Hepatocyte (in vitro differentiated cells): ENCODE measurements around the gene SNAPC1. TPM values are rescaled to one million over a fixed set of nuclear protein-coding genes. Genes with fewer than 3 reads are reported as not detected.
"Not testable (repeated sequence)": the region's sequence is repeated elsewhere in the genome, so short reads cannot be mapped to it uniquely, and the experiment has no call there.

Experiments
- DNase-seq: peaks from one replicate; pipeline ENCODE4 v3.0.0-alpha.2; 2016; ENCODE audit warnings: low spot score
- H2AFZ ChIP-seq: fragments of 200-600 bp; sonication (generic); 2 replicates; pipeline ENCODE4 v1.6.0; 2016; ENCODE audit warnings: antibody characterized with exemption, mild to moderate bottlenecking
- H3K27ac ChIP-seq: fragments of 200-600 bp; sonication (generic); 2 replicates; pipeline ENCODE4 v1.5.1; 2016; ENCODE audit warnings: mild to moderate bottlenecking
- H3K27me3 ChIP-seq: fragments of 200-600 bp; sonication (generic); 2 replicates; pipeline ENCODE4 v1.6.1; 2016
- H3K36me3 ChIP-seq: fragments of 200-600 bp; sonication (generic); replicated peaks from 2 replicates; pipeline ENCODE4 v1.5.1; 2016; ENCODE audit warnings: low read depth; ENCODE audit not compliant: insufficient read depth
- H3K4me1 ChIP-seq: fragments of 200-600 bp; sonication (generic); 2 replicates; pipeline ENCODE4 v1.5.1; 2016; ENCODE audit warnings: mild to moderate bottlenecking, moderate library complexity; ENCODE audit not compliant: insufficient read depth
- H3K4me2 ChIP-seq: fragments of 200-600 bp; sonication (generic); 2 replicates; pipeline ENCODE4 v1.6.0; 2016
- H3K4me3 ChIP-seq: fragments of 200-600 bp; sonication (generic); 2 replicates; pipeline ENCODE4 v1.5.1; 2016; ENCODE audit warnings: mild to moderate bottlenecking
- H3K79me2 ChIP-seq: fragments of 200-600 bp; sonication (generic); 2 replicates; pipeline ENCODE4 v1.6.0; 2017; ENCODE audit warnings: mild to moderate bottlenecking
- H3K9me2 ChIP-seq: fragments of 200-600 bp; sonication (generic); replicated peaks from 2 replicates; pipeline ENCODE4 v1.6.0; 2017; ENCODE audit warnings: mild to moderate bottlenecking; ENCODE audit not compliant: insufficient read depth
- H3K9me3 ChIP-seq: fragments of 200-600 bp; sonication (generic); 2 replicates; pipeline ENCODE4 v1.5.1; 2016; ENCODE audit warnings: low read depth, mild to moderate bottlenecking
- H4K20me1 ChIP-seq: fragments of 200-600 bp; sonication (generic); 2 replicates; pipeline ENCODE4 v1.6.0; 2016; ENCODE audit warnings: mild to moderate bottlenecking; ENCODE audit not compliant: insufficient read depth, poor library complexity, severe bottlenecking
- EZH2 ChIP-seq: fragments of 200-600 bp; sonication (generic); IDR thresholded peaks from 2 replicates; pipeline ENCODE4 v1.6.1; 2016; ENCODE audit warnings: antibody characterized with exemption, mild to moderate bottlenecking, borderline replicate concordance
- EZH2phosphoT487 ChIP-seq: fragments of 200-600 bp; sonication (generic); IDR thresholded peaks from one replicate; pipeline ENCODE4 v1.6.1; 2018; ENCODE audit warnings: antibody characterized with exemption, mild to moderate bottlenecking, low read depth, moderate library complexity; ENCODE audit not compliant: unreplicated experiment, severe bottlenecking
- WGBS: methylation state at CpG from one replicate; pipeline ENCODE4 v1.1.6; 2016; ENCODE audit warnings: low lambda C conversion rate; ENCODE audit errors: missing lambda C conversion rate; 5-methylcytosine and 5-hydroxymethylcytosine counted together
- polyA plus RNA-seq: library from polyadenylated mRNA; unstranded; fragments of >200 nt; fragmentation: Nextera tagmentation; extraction: Ambion mirVana; gene quantifications from 2 replicates; pipeline ENCODE4 v1.2.1, GENCODE V29; 2016
- total RNA-seq: library from RNA; depleted of rRNA; stranded (reverse); fragments of >200 nt; gene quantifications from 2 replicates; pipeline ENCODE4 v1.2.3, GENCODE V29; 2014
- TF ChIP-seq, protein P1 (sequence below): fragments of 200-600 bp; sonication (generic); IDR thresholded peaks from 2 replicates; pipeline ENCODE4 v1.5.1; 2016; ENCODE audit warnings: antibody characterized with exemption, mild to moderate bottlenecking; ENCODE audit not compliant: poor library complexity

SNAPC1 gene
- total and polyA plus RNA-seq, 2 experiments from 2014 or later = 3.4 to 10.5 TPM

DNA sequence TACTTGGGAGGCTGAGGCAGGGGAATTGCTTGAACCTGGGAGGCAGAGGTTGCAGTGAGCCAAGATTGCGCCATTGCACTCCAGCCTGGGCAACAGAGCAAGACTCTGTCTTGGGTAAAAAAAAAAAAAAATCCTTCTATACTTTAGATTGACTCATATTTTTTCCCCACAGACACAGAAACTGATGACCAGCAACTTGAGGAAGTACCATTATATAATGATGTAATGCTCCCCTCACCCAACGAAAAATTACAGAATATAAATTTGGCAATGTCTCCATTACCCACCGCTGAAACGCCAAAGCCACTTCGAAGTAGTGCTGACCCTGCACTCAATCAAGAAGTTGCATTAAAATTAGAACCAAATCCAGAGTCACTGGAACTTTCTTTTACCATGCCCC is 24.3 kb upstream of the SNAPC1 start:
- DNase-seq = no peak
- no peak overlapping the region for H3K4me3 ChIP-seq
- H3K27ac ChIP-seq = no peak overlapping the region
- no peaks in the 10 kb centered on the region for H3K27me3 ChIP-seq
- H3K9me3 ChIP-seq = no peaks in the 10 kb centered on the region
- H3K9me2 ChIP-seq = no peaks in the 10 kb centered on the region
- peaks cover 16% of the 10 kb centered on the region for H3K36me3 ChIP-seq
- H3K79me2 ChIP-seq = peaks cover 53% of the 10 kb centered on the region
- no peaks in the 10 kb centered on the region for H3K4me1 ChIP-seq
- no peak overlapping the region for H3K4me2 ChIP-seq
- WGBS = 97% methylated on average over 5 of the region's 5 CpGs
- H4K20me1 ChIP-seq = no peaks in the 10 kb centered on the region
- no peak overlapping the region for H2AFZ ChIP-seq
- TF ChIP-seq EZH2phosphoT487 (no peak), EZH2 (no peak)
- TF ChIP-seq, protein P1, sequence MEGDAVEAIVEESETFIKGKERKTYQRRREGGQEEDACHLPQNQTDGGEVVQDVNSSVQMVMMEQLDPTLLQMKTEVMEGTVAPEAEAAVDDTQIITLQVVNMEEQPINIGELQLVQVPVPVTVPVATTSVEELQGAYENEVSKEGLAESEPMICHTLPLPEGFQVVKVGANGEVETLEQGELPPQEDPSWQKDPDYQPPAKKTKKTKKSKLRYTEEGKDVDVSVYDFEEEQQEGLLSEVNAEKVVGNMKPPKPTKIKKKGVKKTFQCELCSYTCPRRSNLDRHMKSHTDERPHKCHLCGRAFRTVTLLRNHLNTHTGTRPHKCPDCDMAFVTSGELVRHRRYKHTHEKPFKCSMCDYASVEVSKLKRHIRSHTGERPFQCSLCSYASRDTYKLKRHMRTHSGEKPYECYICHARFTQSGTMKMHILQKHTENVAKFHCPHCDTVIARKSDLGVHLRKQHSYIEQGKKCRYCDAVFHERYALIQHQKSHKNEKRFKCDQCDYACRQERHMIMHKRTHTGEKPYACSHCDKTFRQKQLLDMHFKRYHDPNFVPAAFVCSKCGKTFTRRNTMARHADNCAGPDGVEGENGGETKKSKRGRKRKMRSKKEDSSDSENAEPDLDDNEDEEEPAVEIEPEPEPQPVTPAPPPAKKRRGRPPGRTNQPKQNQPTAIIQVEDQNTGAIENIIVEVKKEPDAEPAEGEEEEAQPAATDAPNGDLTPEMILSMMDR = no peak

DNA sequence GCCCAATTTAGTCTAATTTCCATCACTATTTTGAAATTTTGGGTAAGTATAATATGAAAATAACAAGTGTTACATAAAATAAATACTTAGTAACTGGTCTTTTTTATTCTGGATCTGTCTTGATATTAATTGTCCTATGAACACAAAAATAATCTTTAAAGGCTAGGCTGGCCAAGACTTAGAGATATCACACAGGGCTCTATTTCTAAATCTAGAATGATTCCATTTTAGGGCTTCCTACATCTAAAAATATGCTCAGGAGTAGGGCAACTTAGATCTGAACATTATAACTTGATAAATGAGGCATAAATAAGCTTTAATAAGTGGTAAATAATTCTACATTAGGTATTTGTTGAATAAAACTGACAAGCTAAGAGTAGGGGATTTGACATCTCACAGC is 23.1 kb upstream of the SNAPC1 start:
- Histone ChIP-seq H3K9me2 (no peaks in the 10 kb centered on the region), H2AFZ (no peak overlapping the region), H3K4me1 (no peaks in the 10 kb centered on the region), H3K79me2 (peaks cover 50% of the 10 kb centered on the region), H3K36me3 (peaks cover 9% of the 10 kb centered on the region), H4K20me1 (no peaks in the 10 kb centered on the region), H3K9me3 (no peaks in the 10 kb centered on the region), H3K4me2 (no peak overlapping the region), H3K4me3 (no peak overlapping the region), H3K27ac (no peak overlapping the region), H3K27me3 (no peaks in the 10 kb centered on the region)
- DNase-seq = no peak
- no peak for TF ChIP-seq EZH2
- TF ChIP-seq, protein P1 = no peak
- TF ChIP-seq EZH2phosphoT487 = no peak

DNA sequence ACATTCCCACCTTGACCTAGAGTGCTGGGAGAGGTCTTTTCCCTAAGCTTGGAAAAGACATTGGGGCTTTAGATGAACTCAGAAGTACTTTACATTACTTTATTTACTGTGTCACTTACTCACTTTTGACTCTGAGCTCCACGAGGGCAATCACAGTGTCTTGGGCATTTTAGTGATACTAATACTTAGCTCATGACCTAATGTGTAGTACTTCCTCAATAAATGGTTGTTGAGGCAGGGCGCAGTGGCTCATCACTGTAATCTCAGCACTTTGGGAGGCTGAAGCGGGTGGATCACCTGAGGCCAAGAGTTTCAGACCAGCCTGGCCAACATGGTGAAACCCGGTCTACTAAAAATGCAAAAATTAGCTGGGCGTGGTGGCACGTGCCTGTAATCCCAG is 19.8 kb upstream of the SNAPC1 start:
- H3K27ac ChIP-seq = no peak overlapping the region
- H3K27me3 ChIP-seq = no peaks in the 10 kb centered on the region
- DNase-seq = no peak
- H3K4me3 ChIP-seq = no peak overlapping the region
- H4K20me1 ChIP-seq = no peaks in the 10 kb centered on the region
- no peaks in the 10 kb centered on the region for H3K9me2 ChIP-seq
- H3K4me1 ChIP-seq = no peaks in the 10 kb centered on the region
- H3K9me3 ChIP-seq = no peaks in the 10 kb centered on the region
- TF ChIP-seq EZH2phosphoT487 = no peak
- no peak for TF ChIP-seq EZH2
- TF ChIP-seq, protein P1 = no peak
- no peak overlapping the region for H2AFZ ChIP-seq
- H3K79me2 ChIP-seq = peaks cover 29% of the 10 kb centered on the region
- H3K36me3 ChIP-seq = peaks cover 6% of the 10 kb centered on the region
- 96% methylated on average over 6 of the region's 6 CpGs for WGBS
- H3K4me2 ChIP-seq = no peak overlapping the region

DNA sequence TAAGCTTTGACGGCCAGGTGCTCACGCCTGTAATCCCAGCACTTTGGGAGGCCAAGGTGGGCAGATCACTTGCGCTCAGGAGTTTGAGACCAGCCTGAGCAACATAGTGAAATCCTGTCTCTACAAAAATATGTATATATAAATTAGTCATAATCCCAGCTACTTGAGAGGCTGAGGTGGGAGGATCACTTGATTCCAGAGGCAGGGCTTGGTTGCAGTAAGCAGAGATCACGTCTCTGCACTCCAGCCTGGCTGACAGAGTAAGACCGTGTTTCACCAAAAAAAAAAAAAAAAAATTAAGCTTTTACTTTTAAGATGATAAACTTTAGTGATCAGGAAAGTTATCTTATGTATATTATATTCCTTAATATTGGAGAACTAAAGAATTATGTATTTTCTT is 18.0 kb upstream of the SNAPC1 start:
- Histone ChIP-seq H3K27me3 (no peaks in the 10 kb centered on the region), H2AFZ (no peak overlapping the region), H3K36me3 (peaks cover 3% of the 10 kb centered on the region), H3K4me1 (no peaks in the 10 kb centered on the region), H3K27ac (no peak overlapping the region), H3K4me3 (no peak overlapping the region), H3K9me3 (no peaks in the 10 kb centered on the region), H4K20me1 (no peaks in the 10 kb centered on the region), H3K79me2 (peaks cover 16% of the 10 kb centered on the region), H3K4me2 (no peak overlapping the region), H3K9me2 (no peaks in the 10 kb centered on the region)
- no peak for DNase-seq
- TF ChIP-seq EZH2phosphoT487 = no peak
- TF ChIP-seq, protein P1 = no peak
- TF ChIP-seq EZH2 = no peak
- 92% methylated on average over 5 of the region's 5 CpGs for WGBS

DNA sequence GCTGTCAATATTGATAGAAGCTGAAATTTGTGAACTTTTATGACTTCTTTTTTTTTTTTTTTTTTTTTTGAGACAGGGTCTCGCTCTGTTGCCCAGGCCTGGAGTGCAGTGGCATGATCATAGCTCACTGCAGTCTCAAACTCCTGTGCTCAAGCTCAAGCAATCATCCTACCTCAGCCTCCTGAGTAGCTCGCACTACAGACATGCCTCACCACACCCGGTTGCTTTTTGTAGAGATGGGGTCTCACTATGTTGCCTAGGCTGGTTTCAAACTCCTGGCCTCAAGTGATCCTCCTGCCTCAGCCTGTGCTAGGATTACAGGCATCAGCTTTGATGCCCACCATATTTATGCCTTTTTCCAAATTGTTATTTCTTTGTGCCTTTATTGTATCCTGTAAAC is 15.9 kb upstream of the SNAPC1 start:
- not testable (repeated sequence) for H3K9me3 ChIP-seq, H4K20me1 ChIP-seq, H3K36me3 ChIP-seq, H3K9me2 ChIP-seq, DNase-seq, H3K27me3 ChIP-seq, H3K4me3 ChIP-seq, H3K4me1 ChIP-seq, H2AFZ ChIP-seq, H3K27ac ChIP-seq, H3K79me2 ChIP-seq, H3K4me2 ChIP-seq
- WGBS = 95% methylated on average over 3 of the region's 3 CpGs
